B cell (primary cell): ENCODE data around the gene TAS2R16.

Experiments
- EZH2 ChIP-seq: IDR thresholded peaks from 2 replicates; pipeline ENCODE4 v1.6.1; 2012; ENCODE audit warnings: borderline replicate concordance, low read depth, mild to moderate bottlenecking, moderate library complexity, low read length; ENCODE audit not compliant: insufficient read depth, poor library complexity, severe bottlenecking
- TF ChIP-seq, protein P1 (sequence below): fragments of 200-600 bp; IDR thresholded peaks from one replicate; pipeline ENCODE4 v1.8.0; 2022; ENCODE audit warnings: antibody characterized with exemption, mild to moderate bottlenecking

DNA sequence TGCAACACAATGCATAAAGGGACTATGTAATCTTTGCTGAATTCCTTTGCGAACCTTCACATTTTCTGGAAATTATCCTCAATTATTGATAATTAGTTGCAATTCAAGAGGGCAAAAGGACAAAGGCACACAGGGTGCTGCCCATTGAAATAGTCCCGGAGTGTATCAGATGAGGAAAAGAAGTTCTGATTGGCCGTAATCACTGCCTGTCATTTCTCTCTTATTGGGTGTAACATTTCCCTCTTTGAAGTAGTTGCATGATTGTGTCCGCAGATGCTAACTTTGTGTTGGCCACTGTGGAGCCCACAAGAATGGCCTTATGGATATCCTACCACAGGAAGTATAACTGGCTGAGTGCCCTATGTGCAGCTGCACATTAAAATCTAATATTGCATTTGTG, 35.1 kb upstream of the TAS2R16 start:
- TF ChIP-seq, protein P1, sequence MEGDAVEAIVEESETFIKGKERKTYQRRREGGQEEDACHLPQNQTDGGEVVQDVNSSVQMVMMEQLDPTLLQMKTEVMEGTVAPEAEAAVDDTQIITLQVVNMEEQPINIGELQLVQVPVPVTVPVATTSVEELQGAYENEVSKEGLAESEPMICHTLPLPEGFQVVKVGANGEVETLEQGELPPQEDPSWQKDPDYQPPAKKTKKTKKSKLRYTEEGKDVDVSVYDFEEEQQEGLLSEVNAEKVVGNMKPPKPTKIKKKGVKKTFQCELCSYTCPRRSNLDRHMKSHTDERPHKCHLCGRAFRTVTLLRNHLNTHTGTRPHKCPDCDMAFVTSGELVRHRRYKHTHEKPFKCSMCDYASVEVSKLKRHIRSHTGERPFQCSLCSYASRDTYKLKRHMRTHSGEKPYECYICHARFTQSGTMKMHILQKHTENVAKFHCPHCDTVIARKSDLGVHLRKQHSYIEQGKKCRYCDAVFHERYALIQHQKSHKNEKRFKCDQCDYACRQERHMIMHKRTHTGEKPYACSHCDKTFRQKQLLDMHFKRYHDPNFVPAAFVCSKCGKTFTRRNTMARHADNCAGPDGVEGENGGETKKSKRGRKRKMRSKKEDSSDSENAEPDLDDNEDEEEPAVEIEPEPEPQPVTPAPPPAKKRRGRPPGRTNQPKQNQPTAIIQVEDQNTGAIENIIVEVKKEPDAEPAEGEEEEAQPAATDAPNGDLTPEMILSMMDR, result no peak
- TF ChIP-seq EZH2, result no peak
